Glutamatergic neuron (in vitro differentiated cells): ENCODE measurements around the gene BABAM2. TPM values are rescaled to one million over a fixed set of nuclear protein-coding genes. Genes with fewer than 3 reads are reported as not detected.

ENCODE experiments used
- DNase-seq: peaks from one replicate; pipeline ENCODE4 v3.0.0; 2022
- H3K27ac Mint-ChIP-seq: one replicate; pipeline ENCODE4 v1.8.0; 2020; ENCODE audit warnings: mild to moderate bottlenecking, mixed read lengths, inconsistent platforms; ENCODE audit not compliant: unreplicated experiment
- H3K27me3 Mint-ChIP-seq: one replicate; pipeline ENCODE4 v1.8.0; 2020; ENCODE audit warnings: mild to moderate bottlenecking, moderate library complexity, mixed read lengths, inconsistent platforms; ENCODE audit not compliant: unreplicated experiment
- H3K36me3 Mint-ChIP-seq: one replicate; pipeline ENCODE4 v1.8.0; 2020; ENCODE audit warnings: mild to moderate bottlenecking, mixed read lengths, inconsistent platforms; ENCODE audit not compliant: unreplicated experiment
- H3K4me1 Mint-ChIP-seq: one replicate; pipeline ENCODE4 v1.8.0; 2020; ENCODE audit warnings: mild to moderate bottlenecking, low read depth, mixed read lengths, inconsistent platforms; ENCODE audit not compliant: unreplicated experiment
- H3K4me3 Mint-ChIP-seq: one replicate; pipeline ENCODE4 v1.8.0; 2020; ENCODE audit warnings: mild to moderate bottlenecking, mixed read lengths, inconsistent platforms; ENCODE audit not compliant: unreplicated experiment
- H3K9me3 Mint-ChIP-seq: one replicate; pipeline ENCODE4 v1.8.0; 2020; ENCODE audit warnings: mild to moderate bottlenecking, moderate library complexity, mixed read lengths, inconsistent platforms; ENCODE audit not compliant: unreplicated experiment
- CTCF ChIP-seq: fragments of 200-600 bp; sonication (generic); IDR thresholded peaks from one replicate; pipeline ENCODE4 v1.5.0; 2021; ENCODE audit not compliant: partially characterized antibody, unreplicated experiment
- total RNA-seq: library from RNA; stranded (reverse); fragmentation: NEBNext Ultra II Directional; extraction: Animal tissue kit (Norgen Biotek cat#: 25700); gene quantifications from one replicate; pipeline ENCODE4 v1.2.1, GENCODE V29; 2021; ENCODE audit not compliant: unreplicated experiment

Gene BABAM2
- total RNA-seq, 1 donor from 2014 or later = 29.9 TPM

GRCh38 chr2:28086611-28087010 is 196.1 kb downstream of the BABAM2 start:
- TF ChIP-seq CTCF = no peak
- DNase-seq = no peak
- H3K4me3 Mint-ChIP-seq = no peak overlapping the region
- no peaks in the 10 kb centered on the region for H3K4me1 Mint-ChIP-seq
- no peaks in the 10 kb centered on the region for H3K27me3 Mint-ChIP-seq
- H3K36me3 Mint-ChIP-seq = no peaks in the 10 kb centered on the region
- H3K9me3 Mint-ChIP-seq = no peaks in the 10 kb centered on the region
- no peak overlapping the region for H3K27ac Mint-ChIP-seq

GRCh38 chr2:28088970-28089369 is 198.4 kb downstream of the BABAM2 start:
- Mint-ChIP-seq H3K27me3 (no peaks in the 10 kb centered on the region), H3K9me3 (no peaks in the 10 kb centered on the region), H3K4me3 (no peak overlapping the region), H3K4me1 (no peaks in the 10 kb centered on the region), H3K27ac (no peak overlapping the region), H3K36me3 (no peaks in the 10 kb centered on the region)
- DNase-seq = no peak
- TF ChIP-seq CTCF = no peak

- Mint-ChIP-seq H3K27me3 (no peaks in the 10 kb centered on the region), H3K9me3 (no peaks in the 10 kb centered on the region), H3K27ac (no peak overlapping the region), H3K4me1 (no peaks in the 10 kb centered on the region), H3K4me3 (no peak overlapping the region), H3K36me3 (no peaks in the 10 kb centered on the region)
- TF ChIP-seq CTCF = no peak
- no peak for DNase-seq
These were observed 199.0 kb downstream of the BABAM2 start for GRCh38 chr2:28089486-28089885.

DNA sequence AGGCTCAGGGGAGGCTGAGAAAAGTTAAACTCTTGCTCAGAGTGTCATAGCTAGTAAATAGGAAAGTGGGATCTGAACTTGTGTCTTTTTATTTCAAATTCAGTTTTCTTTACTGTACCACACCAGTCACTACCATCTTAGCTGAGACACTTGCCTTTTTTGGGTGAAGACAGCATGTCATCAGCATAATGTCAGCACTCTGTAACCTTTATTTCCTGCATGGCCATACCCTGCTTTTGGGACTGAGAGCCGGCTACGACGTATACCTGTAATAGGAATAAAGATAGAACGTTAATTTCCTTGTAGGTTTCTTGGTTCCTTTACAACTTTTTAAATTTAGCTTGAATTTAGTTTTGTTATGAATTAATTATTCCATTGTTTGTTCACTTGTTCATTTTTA is 202.8 kb downstream of the BABAM2 start:
- no peak for DNase-seq
- H3K4me3 Mint-ChIP-seq = no peak overlapping the region
- H3K4me1 Mint-ChIP-seq = no peaks in the 10 kb centered on the region
- H3K9me3 Mint-ChIP-seq = no peaks in the 10 kb centered on the region
- no peaks in the 10 kb centered on the region for H3K27me3 Mint-ChIP-seq
- H3K27ac Mint-ChIP-seq = no peak overlapping the region
- TF ChIP-seq CTCF = no peak
- no peaks in the 10 kb centered on the region for H3K36me3 Mint-ChIP-seq

- H3K9me3 Mint-ChIP-seq = peaks cover 2% of the 10 kb centered on the region
- H3K27me3 Mint-ChIP-seq = peaks cover 1% of the 10 kb centered on the region
- TF ChIP-seq CTCF = no peak
- DNase-seq = no peak
- H3K4me3 Mint-ChIP-seq = no peak overlapping the region
- no peaks in the 10 kb centered on the region for H3K36me3 Mint-ChIP-seq
- peaks cover 2% of the 10 kb centered on the region for H3K4me1 Mint-ChIP-seq
- no peak overlapping the region for H3K27ac Mint-ChIP-seq
These were observed 203.2 kb downstream of the BABAM2 start for GRCh38 chr2:28093768-28094167.
